ENCODE results near the gene ZNF575.

The ZNF575 gene

DNA sequence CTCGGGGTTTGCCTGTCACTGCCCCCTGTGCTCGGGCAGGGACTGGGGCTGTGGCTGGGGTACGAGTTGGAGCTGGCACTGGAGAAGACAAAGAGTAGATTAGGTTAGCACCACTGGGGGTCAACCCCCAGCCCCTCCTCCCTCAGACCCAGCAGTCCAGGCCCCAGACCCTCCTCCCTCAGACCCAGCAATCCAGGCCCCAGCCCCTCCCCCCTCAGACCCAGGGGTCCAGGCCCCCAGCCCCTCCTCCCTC, 19.1 kb downstream of the ZNF575 start:
- H3K4me2 ChIP-seq = no peak overlapping the region
- H3K27me3 ChIP-seq (ENCODE audit: insufficient read depth, low read depth) = no peaks in the 10 kb centered on the region
- TF ChIP-seq, protein P1, sequence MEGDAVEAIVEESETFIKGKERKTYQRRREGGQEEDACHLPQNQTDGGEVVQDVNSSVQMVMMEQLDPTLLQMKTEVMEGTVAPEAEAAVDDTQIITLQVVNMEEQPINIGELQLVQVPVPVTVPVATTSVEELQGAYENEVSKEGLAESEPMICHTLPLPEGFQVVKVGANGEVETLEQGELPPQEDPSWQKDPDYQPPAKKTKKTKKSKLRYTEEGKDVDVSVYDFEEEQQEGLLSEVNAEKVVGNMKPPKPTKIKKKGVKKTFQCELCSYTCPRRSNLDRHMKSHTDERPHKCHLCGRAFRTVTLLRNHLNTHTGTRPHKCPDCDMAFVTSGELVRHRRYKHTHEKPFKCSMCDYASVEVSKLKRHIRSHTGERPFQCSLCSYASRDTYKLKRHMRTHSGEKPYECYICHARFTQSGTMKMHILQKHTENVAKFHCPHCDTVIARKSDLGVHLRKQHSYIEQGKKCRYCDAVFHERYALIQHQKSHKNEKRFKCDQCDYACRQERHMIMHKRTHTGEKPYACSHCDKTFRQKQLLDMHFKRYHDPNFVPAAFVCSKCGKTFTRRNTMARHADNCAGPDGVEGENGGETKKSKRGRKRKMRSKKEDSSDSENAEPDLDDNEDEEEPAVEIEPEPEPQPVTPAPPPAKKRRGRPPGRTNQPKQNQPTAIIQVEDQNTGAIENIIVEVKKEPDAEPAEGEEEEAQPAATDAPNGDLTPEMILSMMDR (conservative IDR thresholded peaks at IDR 0.05; ENCODE audit: low read depth, low read length) = no peak

DNA sequence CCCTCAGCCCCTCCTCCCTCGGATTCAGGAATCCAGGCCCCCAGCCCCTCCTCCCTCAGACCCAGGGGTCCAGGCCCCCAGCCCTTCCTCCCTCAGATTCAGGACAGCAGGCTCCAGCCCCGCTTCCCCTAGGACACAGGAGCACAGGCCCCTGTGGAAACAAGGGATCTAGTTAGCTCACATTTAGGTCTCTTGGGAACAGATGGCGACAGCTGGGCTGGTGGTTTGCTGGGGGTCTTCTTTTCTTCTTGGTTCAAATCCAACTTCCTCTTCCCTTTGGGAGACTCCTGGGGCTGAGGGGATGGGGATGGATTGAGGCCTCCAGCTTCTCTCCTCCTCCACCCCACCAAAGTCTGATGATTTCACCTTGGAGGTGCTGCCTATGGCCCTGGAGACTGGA, 19.6 kb downstream of the ZNF575 start:
- H3K79me2 ChIP-seq (ENCODE audit: insufficient read depth, low read depth) = no peaks in the 10 kb centered on the region
- no peaks in the 10 kb centered on the region for H4K20me1 ChIP-seq (ENCODE audit: insufficient read depth)
- H3K27me3 ChIP-seq (ENCODE audit: insufficient read depth, low read depth) = no peaks in the 10 kb centered on the region
- no peak overlapping the region for H3K9ac ChIP-seq
- no peaks in the 10 kb centered on the region; the same call in 1 of the 2 replicates for H3K36me3 ChIP-seq (ENCODE audit: insufficient read depth)
- H3K4me1 ChIP-seq (ENCODE audit: low read depth, poor library complexity, severe bottlenecking) = no peaks in the 10 kb centered on the region
- H3K27ac ChIP-seq = no peak overlapping the region
- H3K4me3 ChIP-seq (IDR thresholded peaks at IDR 0.05; ENCODE audit: insufficient read depth, low read depth, low read length) = no peak overlapping the region
- no peak overlapping the region for H2AFZ ChIP-seq (ENCODE audit: low read depth)
- TF ChIP-seq, protein P1 (conservative IDR thresholded peaks at IDR 0.05; ENCODE audit: low read depth, low read length) = no peak
- H3K4me2 ChIP-seq = no peak overlapping the region

More for the DNA sequence above, 19.1 kb downstream of the ZNF575 start:
- Histone ChIP-seq H3K79me2 (ENCODE audit: insufficient read depth, low read depth) (no peaks in the 10 kb centered on the region), H3K4me1 (ENCODE audit: low read depth, poor library complexity, severe bottlenecking) (no peaks in the 10 kb centered on the region), H2AFZ (ENCODE audit: low read depth) (no peak overlapping the region), H4K20me1 (ENCODE audit: insufficient read depth) (no peaks in the 10 kb centered on the region), H3K27ac (no peak overlapping the region), H3K9ac (no peak overlapping the region), H3K4me3 (IDR thresholded peaks at IDR 0.05; ENCODE audit: insufficient read depth, low read depth, low read length) (no peak overlapping the region), H3K36me3 (ENCODE audit: insufficient read depth) (no peaks in the 10 kb centered on the region; the same call in 1 of the 2 replicates)

DNA sequence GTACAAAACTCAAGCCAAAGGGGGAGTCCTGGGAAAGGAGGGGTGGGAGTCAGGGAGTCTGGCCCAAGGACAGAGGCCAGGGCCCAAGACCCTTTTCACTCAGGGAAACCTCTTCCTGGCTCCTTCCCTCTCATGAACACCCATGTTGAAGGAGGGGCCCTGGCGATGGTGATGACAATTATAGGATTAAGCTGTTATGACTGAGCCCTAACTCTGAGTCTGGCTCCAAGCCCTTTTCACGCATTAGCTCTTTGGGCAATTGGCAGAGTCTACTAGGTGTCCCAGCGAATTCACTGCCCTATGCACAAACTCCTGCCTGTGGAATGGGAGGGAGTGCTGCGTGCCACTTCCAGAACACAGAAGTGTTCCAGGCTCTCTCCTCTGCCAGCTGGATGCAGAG, 20.7 kb downstream of the ZNF575 start:
- Histone ChIP-seq H3K79me2 (ENCODE audit: insufficient read depth, low read depth) (no peaks in the 10 kb centered on the region), H3K4me1 (ENCODE audit: low read depth, poor library complexity, severe bottlenecking) (no peaks in the 10 kb centered on the region), H3K4me2 (no peak overlapping the region), H2AFZ (ENCODE audit: low read depth) (no peak overlapping the region), H3K4me3 (IDR thresholded peaks at IDR 0.05; ENCODE audit: insufficient read depth, low read depth, low read length) (no peak overlapping the region), H3K36me3 (ENCODE audit: insufficient read depth) (no peaks in the 10 kb centered on the region; the same call in 1 of the 2 replicates), H3K9ac (no peak overlapping the region), H4K20me1 (ENCODE audit: insufficient read depth) (no peaks in the 10 kb centered on the region), H3K27ac (no peak overlapping the region), H3K27me3 (ENCODE audit: insufficient read depth, low read depth) (no peaks in the 10 kb centered on the region)
- TF ChIP-seq, protein P1 (conservative IDR thresholded peaks at IDR 0.05; ENCODE audit: low read depth, low read length) = no peak

DNA sequence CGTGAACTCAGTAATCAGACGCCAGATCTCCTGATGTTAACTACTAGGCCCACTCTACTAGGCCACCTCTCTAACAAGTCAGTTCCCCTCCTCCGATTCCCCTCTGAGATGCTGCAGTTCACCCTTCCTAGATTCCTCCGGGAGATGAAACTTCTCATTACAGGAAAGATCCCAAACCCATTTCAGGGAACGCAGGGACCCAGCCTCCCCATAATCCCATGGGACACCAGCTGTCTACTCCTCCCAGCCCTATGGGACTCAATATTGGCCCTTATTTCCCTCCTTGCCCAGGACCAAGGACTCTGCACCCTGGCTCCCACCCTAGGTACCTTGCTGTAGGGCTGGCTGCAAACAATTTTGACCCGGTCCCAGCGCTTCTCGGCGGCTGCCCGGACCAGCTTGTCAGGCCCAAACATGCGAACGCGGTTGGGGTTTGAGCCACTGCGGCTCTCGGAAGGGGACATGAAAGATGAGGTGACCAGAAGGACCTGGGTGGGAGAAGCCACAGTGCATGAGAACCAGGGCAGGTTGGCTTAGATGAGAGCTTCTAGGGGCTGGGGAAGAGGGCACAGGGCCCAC, 21.4 kb downstream of the ZNF575 start:
- TF ChIP-seq, protein P1 (conservative IDR thresholded peaks at IDR 0.05; ENCODE audit: low read depth, low read length) = no peak
- Histone ChIP-seq H3K4me2 (no peak overlapping the region), H4K20me1 (ENCODE audit: insufficient read depth) (no peaks in the 10 kb centered on the region), H3K9ac (no peak overlapping the region), H3K4me1 (ENCODE audit: low read depth, poor library complexity, severe bottlenecking) (no peaks in the 10 kb centered on the region), H3K27me3 (ENCODE audit: insufficient read depth, low read depth) (no peaks in the 10 kb centered on the region), H3K27ac (no peak overlapping the region), H3K4me3 (IDR thresholded peaks at IDR 0.05; ENCODE audit: insufficient read depth, low read depth, low read length) (no peak overlapping the region), H2AFZ (ENCODE audit: low read depth) (no peak overlapping the region), H3K36me3 (ENCODE audit: insufficient read depth) (no peaks in the 10 kb centered on the region; the same call in 1 of the 2 replicates), H3K79me2 (ENCODE audit: insufficient read depth, low read depth) (no peaks in the 10 kb centered on the region)

Measured in KMS-11 (cell line).